Ureter (tissue), 1 donor: ENCODE data around the gene RFX2. TPM values are rescaled to one million over a fixed set of nuclear protein-coding genes. Genes with fewer than 3 reads are reported as not detected.

ENCODE experiments used
- DNase-seq: peaks from one replicate; pipeline ENCODE4 v3.0.0-alpha.2; 2020; ENCODE audit warnings: low spot score
- total RNA-seq: library from RNA; stranded (reverse); gene quantifications from one replicate; pipeline ENCODE4 v1.2.4, GENCODE V29; 2023
- donor health status: DM: yes; HTN: yes; CAD: no.

Gene RFX2
- total RNA-seq, 1 donor from 2014 or later = 30.3 TPM

GRCh38 chr19:6103894-6104293, 6.4 kb downstream of the RFX2 start:
- DNase-seq = no peak

- peak; percentile 90 for DNase-seq
Observed at GRCh38 chr19:6103217-6103644, 7.1 kb downstream of the RFX2 start.

- no peak for DNase-seq
Observed at GRCh38 chr19:6101991-6102390, 8.3 kb downstream of the RFX2 start.

- DNase-seq = no peak
Observed at GRCh38 chr19:6101291-6101825, 8.9 kb downstream of the RFX2 start.

GRCh38 chr19:6100284-6100915, 9.9 kb downstream of the RFX2 start:
- DNase-seq = no peak

GRCh38 chr19:6099599-6099998, 10.7 kb downstream of the RFX2 start:
- no peak for DNase-seq

GRCh38 chr19:6099033-6099432, 11.3 kb downstream of the RFX2 start:
- DNase-seq = no peak

GRCh38 chr19:6098574-6098973, 11.7 kb downstream of the RFX2 start:
- DNase-seq = no peak

- DNase-seq = no peak
Observed at GRCh38 chr19:6097911-6098310, 12.4 kb downstream of the RFX2 start.

- DNase-seq = no peak
Observed at GRCh38 chr19:6095760-6096159, 14.5 kb downstream of the RFX2 start.

GRCh38 chr19:6092329-6093286, 17.7 kb downstream of the RFX2 start:
- peak; percentile 91 for DNase-seq

- DNase-seq = no peak
Observed at GRCh38 chr19:6091771-6092291, 18.5 kb downstream of the RFX2 start.

GRCh38 chr19:6090634-6091033, 19.7 kb downstream of the RFX2 start:
- no peak for DNase-seq

- DNase-seq = no peak
Observed at GRCh38 chr19:6088602-6089049, 21.7 kb downstream of the RFX2 start.

- no peak for DNase-seq
Observed at GRCh38 chr19:6087074-6087571, 23.2 kb downstream of the RFX2 start.

GRCh38 chr19:6086068-6086788, 24.1 kb downstream of the RFX2 start:
- no peak for DNase-seq

- no peak for DNase-seq
Observed at GRCh38 chr19:6084821-6085220, 25.5 kb downstream of the RFX2 start.

GRCh38 chr19:6079107-6079506, 31.2 kb downstream of the RFX2 start:
- DNase-seq = no peak

GRCh38 chr19:6078068-6078467, 32.2 kb downstream of the RFX2 start:
- no peak for DNase-seq

- DNase-seq = no peak
Observed at GRCh38 chr19:6076675-6077463, 33.4 kb downstream of the RFX2 start.

- DNase-seq = no peak
Observed at GRCh38 chr19:6076291-6076665, 34.0 kb downstream of the RFX2 start.
